Measurements from ENCODE around the gene CCDC167. TPM values are rescaled to one million over a fixed set of nuclear protein-coding genes. Genes with fewer than 3 reads are reported as not detected.

Gene CCDC167
- total RNA-seq, 4 donors from 2014 or later: 8.7 to 47.6 (median 18.5) TPM; not detected in 1

GRCh38 chr6:37531026-37531425, 31.3 kb upstream of the CCDC167 start:
- H3K27me3 ChIP-seq: no peaks in the 10 kb centered on the region
- no peaks in the 10 kb centered on the region for H3K9me3 ChIP-seq
- intact Hi-C loops (cut with DNase I; ENCODE audit: low total_unique reads): no loop called here
- TF ChIP-seq CTCF (IDR thresholded peaks at IDR 0.05) (no peak), POLR2A (IDR thresholded peaks at IDR 0.05) (no peak)
- H3K36me3 ChIP-seq: no peaks in the 10 kb centered on the region
- no peaks in the 10 kb centered on the region for H3K4me1 ChIP-seq
- no peak overlapping the region for H3K27ac ChIP-seq
- H3K4me3 ChIP-seq: no peak overlapping the region
- no peak for DNase-seq

GRCh38 chr6:37530297-37530696, 30.6 kb upstream of the CCDC167 start:
- no peaks in the 10 kb centered on the region for H3K4me1 ChIP-seq
- no peak for DNase-seq
- H3K27me3 ChIP-seq: no peaks in the 10 kb centered on the region
- H3K27ac ChIP-seq: no peak overlapping the region
- TF ChIP-seq POLR2A (IDR thresholded peaks at IDR 0.05) (no peak), CTCF (IDR thresholded peaks at IDR 0.05) (no peak)
- intact Hi-C loops (cut with DNase I; ENCODE audit: low total_unique reads): no loop called here
- H3K36me3 ChIP-seq: no peaks in the 10 kb centered on the region
- no peak overlapping the region for H3K4me3 ChIP-seq
- no peaks in the 10 kb centered on the region for H3K9me3 ChIP-seq

GRCh38 chr6:37528541-37528940, 28.8 kb upstream of the CCDC167 start:
- intact Hi-C loops (cut with DNase I; ENCODE audit: low total_unique reads): no loop called here
- TF ChIP-seq POLR2A (IDR thresholded peaks at IDR 0.05) (no peak), CTCF (IDR thresholded peaks at IDR 0.05) (no peak)
- H3K9me3 ChIP-seq: no peaks in the 10 kb centered on the region
- no peaks in the 10 kb centered on the region for H3K27me3 ChIP-seq
- no peak for DNase-seq
- H3K36me3 ChIP-seq: no peaks in the 10 kb centered on the region
- H3K4me1 ChIP-seq: no peaks in the 10 kb centered on the region
- no peak overlapping the region for H3K27ac ChIP-seq
- no peak overlapping the region for H3K4me3 ChIP-seq

- no peaks in the 10 kb centered on the region for H3K4me1 ChIP-seq
- no peak for TF ChIP-seq CTCF (IDR thresholded peaks at IDR 0.05)
- TF ChIP-seq POLR2A (IDR thresholded peaks at IDR 0.05): no peak
- no peak overlapping the region for H3K4me3 ChIP-seq
- H3K9me3 ChIP-seq: no peaks in the 10 kb centered on the region
- intact Hi-C loops (cut with DNase I; ENCODE audit: low total_unique reads): no loop called here
- H3K27ac ChIP-seq: no peak overlapping the region
- no peaks in the 10 kb centered on the region for H3K27me3 ChIP-seq
- H3K36me3 ChIP-seq: no peaks in the 10 kb centered on the region
- DNase-seq: no peak
These were observed 26.0 kb upstream of the CCDC167 start for GRCh38 chr6:37525460-37526357.

- H3K36me3 ChIP-seq: no peaks in the 10 kb centered on the region
- no peaks in the 10 kb centered on the region for H3K27me3 ChIP-seq
- no peaks in the 10 kb centered on the region for H3K9me3 ChIP-seq
- H3K4me3 ChIP-seq: no peak overlapping the region
- H3K27ac ChIP-seq: no peak overlapping the region
- DNase-seq: no peak
- H3K4me1 ChIP-seq: no peaks in the 10 kb centered on the region
- TF ChIP-seq CTCF (IDR thresholded peaks at IDR 0.05): no peak
- TF ChIP-seq POLR2A (IDR thresholded peaks at IDR 0.05): no peak
- intact Hi-C loops (cut with DNase I; ENCODE audit: low total_unique reads): no loop called here
These were observed 25.3 kb upstream of the CCDC167 start for GRCh38 chr6:37524970-37525318.

All from uterus (tissue), 4 donors.